Fibroblast of lung (primary cell): ENCODE measurements around the gene ZNF396. TPM values are rescaled to one million over a fixed set of nuclear protein-coding genes. Genes with fewer than 3 reads are reported as not detected.
A peak's percentile ranks its signal among the peaks of the same experiment; 100 is the strongest.

Source experiments
- DNase-seq, 2 donors: peaks; one replicate each; pipeline versions ENCODE4 v3.0.0 to v3.0.0-alpha.2; 2010; ENCODE audit warnings: low read depth in 2 of 2
- H2AFZ ChIP-seq: 2 replicates; pipeline ENCODE4 v1.5.1; 2012; ENCODE audit warnings: low read length, control low read depth, inconsistent platforms
- H3K27ac ChIP-seq: 2 replicates; pipeline ENCODE4 v1.5.1; 2011; ENCODE audit warnings: low read length, control low read depth; ENCODE audit not compliant: insufficient read depth
- H3K27me3 ChIP-seq: 2 replicates; pipeline ENCODE4 v1.5.1; 2011; ENCODE audit warnings: mild to moderate bottlenecking, low read length; ENCODE audit not compliant: control insufficient read depth, insufficient read depth
- H3K36me3 ChIP-seq: 2 replicates; pipeline ENCODE4 v1.5.1; 2011; ENCODE audit warnings: low read length; ENCODE audit not compliant: control insufficient read depth, insufficient read depth
- H3K4me1 ChIP-seq: 2 replicates; pipeline ENCODE4 v1.5.1; 2011; ENCODE audit warnings: low read length; ENCODE audit not compliant: control insufficient read depth, insufficient read depth; ENCODE audit errors: extremely low read depth
- H3K4me2 ChIP-seq: 2 replicates; pipeline ENCODE4 v1.5.1; 2011; ENCODE audit warnings: low read length, control low read depth; ENCODE audit not compliant: insufficient read depth; ENCODE audit errors: extremely low read depth
- H3K4me3 ChIP-seq, 4 experiments: fragments of 200-600 bp in 1 of 4; sonication (generic) in 1 of 4; replicated peaks in 1 of 4; 2 replicates each; pipeline ENCODE4 v1.5.1; 2011 to 2016; ENCODE audit warnings: low read length in 4 of 4, low read depth in 3 of 4, mild to moderate bottlenecking in 3 of 4, control low read depth in 2 of 4, inconsistent platforms in 1 of 4, mixed read lengths in 1 of 4; ENCODE audit not compliant: insufficient read depth in 1 of 4; ENCODE audit errors: control extremely low read depth in 1 of 4
- H3K79me2 ChIP-seq: 2 replicates; pipeline ENCODE4 v1.5.1; 2012; ENCODE audit warnings: mild to moderate bottlenecking, low read length, inconsistent platforms; ENCODE audit not compliant: control insufficient read depth, insufficient read depth
- H3K9ac ChIP-seq: 2 replicates; pipeline ENCODE4 v1.5.1; 2011; ENCODE audit warnings: mild to moderate bottlenecking, low read length, control low read depth; ENCODE audit not compliant: insufficient read depth
- H3K9me3 ChIP-seq: 2 replicates; pipeline ENCODE4 v1.5.1; 2012; ENCODE audit warnings: low read depth, low read length; ENCODE audit not compliant: control insufficient read depth, insufficient read depth
- H4K20me1 ChIP-seq: 2 replicates; pipeline ENCODE4 v1.5.1; 2011; ENCODE audit warnings: low read length; ENCODE audit not compliant: control insufficient read depth, insufficient read depth; ENCODE audit errors: extremely low read depth
- EZH2 ChIP-seq: IDR thresholded peaks from 2 replicates; pipeline ENCODE4 v1.5.1; 2012; ENCODE audit warnings: low read length, control low read depth, mild to moderate bottlenecking; ENCODE audit errors: missing control alignments
- polyA plus RNA-seq, 2 donors: library from polyadenylated mRNA; depleted of rRNA in 1 of 2; stranded (reverse) in 1 of 2; unstranded in 1 of 2; fragments of >200 nt; gene quantifications; 2 replicates each; pipeline ENCODE4 v1.2.1, GENCODE V29; 2011 to 2012; ENCODE audit warnings: missing spikeins in 1 of 2
- total RNA-seq: library from RNA; depleted of rRNA; stranded (reverse); fragments of >200 nt; gene quantifications from 2 replicates; pipeline ENCODE4 v1.2.1, GENCODE V29; 2014
- TF ChIP-seq, protein P1 (sequence below), 2 donors: IDR thresholded peaks in 1 of 2; conservative IDR thresholded peaks in 1 of 2; 1 replicate in 1 of 2; 2 replicates in 1 of 2; pipeline ENCODE4 v1.5.1; 2011 to 2012; ENCODE audit warnings: low read length in 2 of 2, control low read depth in 1 of 2, inconsistent platforms in 1 of 2, low read depth in 1 of 2, mild to moderate bottlenecking in 1 of 2

Gene ZNF396
- total and polyA plus RNA-seq, 2 donors (not counting 1 experiment from before 2014, with no cell fraction given), result 1.7 to 5.0 TPM

DNA sequence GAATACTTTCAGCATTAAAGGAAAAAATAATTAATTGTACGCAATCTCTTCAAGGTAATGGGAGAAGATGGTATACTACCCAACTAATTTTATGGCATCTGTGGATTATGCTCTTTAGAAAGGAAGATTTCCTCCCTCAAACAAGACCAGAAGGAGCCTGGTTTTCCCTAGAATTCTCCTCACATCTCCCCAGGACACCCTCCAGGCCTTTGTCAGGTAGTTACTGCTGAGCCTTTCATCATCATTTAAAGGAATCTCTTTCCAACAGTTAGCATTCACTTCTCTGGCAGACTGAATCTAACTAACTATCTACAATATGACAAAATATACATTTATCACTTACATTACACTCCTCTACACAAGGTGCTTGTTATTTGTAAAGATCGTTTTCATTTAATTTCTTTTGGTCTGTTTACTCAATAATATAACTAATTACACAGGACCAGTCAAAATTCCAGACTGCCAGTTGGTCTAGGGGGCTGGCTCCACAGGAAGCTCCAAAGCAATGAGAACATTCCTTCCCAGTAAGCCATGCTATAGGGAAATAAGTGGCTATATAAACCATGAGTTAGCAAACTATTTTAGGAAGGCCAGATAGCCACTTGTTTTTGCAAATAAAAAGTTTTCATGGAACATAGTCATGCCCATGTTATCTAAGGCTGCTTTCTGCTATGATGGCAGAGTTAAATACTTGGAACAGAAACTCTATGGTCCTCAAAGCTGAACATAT, 52.0 kb downstream of the ZNF396 start:
- Histone ChIP-seq H3K4me1 (no peaks in the 10 kb centered on the region), H3K36me3 (no peaks in the 10 kb centered on the region), H3K9me3 (no peaks in the 10 kb centered on the region), H3K79me2 (no peaks in the 10 kb centered on the region), H3K27me3 (no peaks in the 10 kb centered on the region), H2AFZ (no peak overlapping the region), H4K20me1 (no peaks in the 10 kb centered on the region), H3K27ac (no peak overlapping the region), H3K4me2 (no peak overlapping the region), H3K4me3 (no peak overlapping the region), H3K9ac (no peak overlapping the region)
- TF ChIP-seq, protein P1, sequence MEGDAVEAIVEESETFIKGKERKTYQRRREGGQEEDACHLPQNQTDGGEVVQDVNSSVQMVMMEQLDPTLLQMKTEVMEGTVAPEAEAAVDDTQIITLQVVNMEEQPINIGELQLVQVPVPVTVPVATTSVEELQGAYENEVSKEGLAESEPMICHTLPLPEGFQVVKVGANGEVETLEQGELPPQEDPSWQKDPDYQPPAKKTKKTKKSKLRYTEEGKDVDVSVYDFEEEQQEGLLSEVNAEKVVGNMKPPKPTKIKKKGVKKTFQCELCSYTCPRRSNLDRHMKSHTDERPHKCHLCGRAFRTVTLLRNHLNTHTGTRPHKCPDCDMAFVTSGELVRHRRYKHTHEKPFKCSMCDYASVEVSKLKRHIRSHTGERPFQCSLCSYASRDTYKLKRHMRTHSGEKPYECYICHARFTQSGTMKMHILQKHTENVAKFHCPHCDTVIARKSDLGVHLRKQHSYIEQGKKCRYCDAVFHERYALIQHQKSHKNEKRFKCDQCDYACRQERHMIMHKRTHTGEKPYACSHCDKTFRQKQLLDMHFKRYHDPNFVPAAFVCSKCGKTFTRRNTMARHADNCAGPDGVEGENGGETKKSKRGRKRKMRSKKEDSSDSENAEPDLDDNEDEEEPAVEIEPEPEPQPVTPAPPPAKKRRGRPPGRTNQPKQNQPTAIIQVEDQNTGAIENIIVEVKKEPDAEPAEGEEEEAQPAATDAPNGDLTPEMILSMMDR (conservative IDR thresholded peaks at IDR 0.05 in 1 of 2, IDR thresholded peaks at IDR 0.05 in 1 of 2; ENCODE audit: low read depth in 1 of 2, low read length in 2 of 2), result no peak
- TF ChIP-seq EZH2, result no peak
- DNase-seq, result peak in 1 of 2 donors; percentile 19

DNA sequence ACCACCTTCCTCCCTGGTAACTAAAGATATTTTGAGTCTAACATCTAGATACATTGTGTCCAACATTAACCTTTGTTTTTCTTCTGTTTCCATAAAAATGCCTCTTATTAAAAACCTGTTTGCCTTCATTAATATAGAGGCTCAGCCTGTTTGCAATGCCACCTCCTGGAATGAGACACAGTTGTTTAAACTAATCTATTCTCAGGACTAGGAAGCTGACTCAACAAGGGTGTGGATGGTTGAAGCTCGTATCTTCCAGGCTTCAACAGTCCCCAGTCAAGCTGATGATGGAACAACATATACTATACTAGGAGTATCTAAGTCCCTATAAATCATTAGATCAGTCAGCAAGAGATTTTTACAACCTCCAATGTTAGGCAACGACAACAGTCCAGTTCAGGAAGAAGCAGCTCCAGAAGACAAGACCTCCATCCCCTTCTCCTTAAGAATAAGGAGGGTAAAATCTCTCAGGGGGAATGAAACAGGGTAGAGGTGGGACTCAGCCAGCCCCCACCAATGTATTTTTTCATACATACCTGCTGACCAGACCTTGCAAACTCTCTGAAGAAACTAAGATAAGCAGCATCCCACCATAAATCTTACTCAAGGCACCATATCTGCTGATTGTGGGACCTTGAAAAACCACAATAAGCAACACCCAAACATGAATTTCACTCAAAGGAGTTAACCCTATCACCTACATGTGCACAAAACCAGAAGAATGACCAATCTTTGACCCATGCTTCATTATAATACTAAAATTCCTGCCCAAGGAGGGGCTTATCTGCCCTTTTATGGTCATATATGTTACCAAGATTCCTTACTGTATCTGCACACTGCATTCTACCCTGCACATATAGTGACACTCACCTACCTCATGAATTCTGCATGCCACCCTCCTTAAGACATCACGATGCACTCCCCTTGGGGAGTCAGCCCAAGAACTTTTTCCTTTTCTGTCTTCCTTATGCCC, 54.4 kb downstream of the ZNF396 start:
- Histone ChIP-seq H3K79me2 (no peaks in the 10 kb centered on the region), H3K27me3 (no peaks in the 10 kb centered on the region), H3K36me3 (no peaks in the 10 kb centered on the region), H3K4me3 (no peak overlapping the region), H3K27ac (no peak overlapping the region), H2AFZ (no peak overlapping the region), H3K4me1 (no peaks in the 10 kb centered on the region), H4K20me1 (no peaks in the 10 kb centered on the region), H3K4me2 (no peak overlapping the region), H3K9ac (no peak overlapping the region), H3K9me3 (no peaks in the 10 kb centered on the region)
- TF ChIP-seq, protein P1 (conservative IDR thresholded peaks at IDR 0.05 in 1 of 2, IDR thresholded peaks at IDR 0.05 in 1 of 2; ENCODE audit: low read depth in 1 of 2, low read length in 2 of 2), result no peak
- no peak for TF ChIP-seq EZH2
- no peak for DNase-seq

Other genes starting within 250 kb of the ZNF396 start
- gene ZNF397, start 136.3 kb downstream of the ZNF396 start, total RNA-seq, result 19.5 and 23.8 TPM in 2 replicates
- gene ZNF397, start 136.3 kb downstream of the ZNF396 start, polyA plus RNA-seq, result 7.0 and 7.8 TPM in 2 replicates
- gene ZSCAN30, start 87.1 kb downstream of the ZNF396 start, total RNA-seq, result 13.4 and 29.2 TPM in 2 replicates
- 10.2 and 12.9 TPM in 2 replicates for gene ZSCAN30, start 87.1 kb downstream of the ZNF396 start, polyA plus RNA-seq
- gene ZNF24, start 32.9 kb downstream of the ZNF396 start, total RNA-seq, result 31.8 and 33.9 TPM in 2 replicates
- 16.3 and 16.9 TPM in 2 replicates for gene ZNF24, start 32.9 kb downstream of the ZNF396 start, polyA plus RNA-seq
- gene INO80C, start 120.6 kb upstream of the ZNF396 start, total RNA-seq, result 1.5 and 3.1 TPM in 2 replicates
- gene INO80C, start 120.6 kb upstream of the ZNF396 start, polyA plus RNA-seq, result 9.4 and 13.5 TPM in 2 replicates
- gene GALNT1, start 204.4 kb upstream of the ZNF396 start, total RNA-seq, result 31.7 and 36.7 TPM in 2 replicates
- 43.5 and 53.3 TPM in 2 replicates for gene GALNT1, start 204.4 kb upstream of the ZNF396 start, polyA plus RNA-seq